Measurements from ENCODE around the gene DMTF1. TPM values are rescaled to one million over a fixed set of nuclear protein-coding genes. Genes with fewer than 3 reads are reported as not detected.
A peak's percentile ranks its signal among the peaks of the same experiment; 100 is the strongest.

The DMTF1 gene
- total RNA-seq, 2 donors from 2014 or later, result 129 to 152 TPM

- no peak overlapping the region for H3K9ac ChIP-seq (ENCODE audit: extremely low read depth, low read length, poor library complexity, severe bottlenecking)
- no peaks in the 10 kb centered on the region for H3K27me3 ChIP-seq (ENCODE audit: control insufficient read depth, insufficient read depth, low read length, poor library complexity, severe bottlenecking)
- Mint-ChIP-seq H3K27me3 (ENCODE audit: insufficient read depth) (no peaks in the 10 kb centered on the region), H3K4me3 (no peak overlapping the region), H3K36me3 (ENCODE audit: low read depth) (no peaks in the 10 kb centered on the region), H3K9me3 (no peaks in the 10 kb centered on the region), H3K4me1 (peaks cover 5% of the 10 kb centered on the region), H3K27ac (no peak overlapping the region)
- H3K4me1 ChIP-seq (ENCODE audit: control insufficient read depth, insufficient read depth, low read length), result peaks cover 3% of the 10 kb centered on the region
- no peaks in the 10 kb centered on the region for H3K9me3 ChIP-seq (ENCODE audit: control insufficient read depth, low read length)
- no peaks in the 10 kb centered on the region for H3K36me3 ChIP-seq (ENCODE audit: control insufficient read depth, insufficient read depth, low read length)
- H3K4me3 ChIP-seq (ENCODE audit: low read length), result no peak overlapping the region
- no peak for TF ChIP-seq CTCF (conservative IDR thresholded peaks at IDR 0.05)
- peak; percentile 53 for DNase-seq
- no peak overlapping the region for H3K27ac ChIP-seq (ENCODE audit: low read depth, low read length)
- WGBS, 2 experiments (ENCODE audit: insufficient coverage in 1 of 2, insufficient read length in 1 of 2), result 94 to 97% methylated on average over 6 to 7 of the region's 7 CpGs
Measured at GRCh38 chr7:87147500-87147899, 4.8 kb upstream of the DMTF1 start.

GRCh38 chr7:87148332-87148955 lies 3.8 kb upstream of the DMTF1 start:
- H3K9me3 Mint-ChIP-seq, result no peaks in the 10 kb centered on the region
- no peak overlapping the region for H3K4me3 ChIP-seq (ENCODE audit: low read length)
- H3K9me3 ChIP-seq (ENCODE audit: control insufficient read depth, low read length), result no peaks in the 10 kb centered on the region
- peaks cover 3% of the 10 kb centered on the region for H3K4me1 ChIP-seq (ENCODE audit: control insufficient read depth, insufficient read depth, low read length)
- no peak overlapping the region for H3K4me3 Mint-ChIP-seq
- H3K36me3 Mint-ChIP-seq (ENCODE audit: low read depth), result no peaks in the 10 kb centered on the region
- no peak for DNase-seq
- H3K27ac ChIP-seq (ENCODE audit: low read depth, low read length), result no peak overlapping the region
- H3K27ac Mint-ChIP-seq, result no peak overlapping the region
- H3K9ac ChIP-seq (ENCODE audit: extremely low read depth, low read length, poor library complexity, severe bottlenecking), result no peak overlapping the region
- 78% methylated on average over 1 of the region's 1 CpG; no CpG with 5 or more reads in 1 of the 2 experiments for WGBS, 2 experiments (ENCODE audit: insufficient coverage in 1 of 2, insufficient read length in 1 of 2)
- no peaks in the 10 kb centered on the region for H3K36me3 ChIP-seq (ENCODE audit: control insufficient read depth, insufficient read depth, low read length)
- H3K4me1 Mint-ChIP-seq, result peaks cover 5% of the 10 kb centered on the region
- TF ChIP-seq CTCF (conservative IDR thresholded peaks at IDR 0.05), result peak; percentile 81
- H3K27me3 Mint-ChIP-seq (ENCODE audit: insufficient read depth), result no peaks in the 10 kb centered on the region
- no peaks in the 10 kb centered on the region for H3K27me3 ChIP-seq (ENCODE audit: control insufficient read depth, insufficient read depth, low read length, poor library complexity, severe bottlenecking)

- H3K27ac Mint-ChIP-seq, result peak overlapping the region; percentile 100
- peaks cover 5% of the 10 kb centered on the region for H3K36me3 Mint-ChIP-seq (ENCODE audit: low read depth)
- Histone ChIP-seq H3K27me3 (ENCODE audit: control insufficient read depth, insufficient read depth, low read length, poor library complexity, severe bottlenecking) (no peaks in the 10 kb centered on the region), H3K4me1 (ENCODE audit: control insufficient read depth, insufficient read depth, low read length) (peaks cover 4% of the 10 kb centered on the region), H3K27ac (ENCODE audit: low read depth, low read length) (peak overlapping the region; percentile 99), H3K36me3 (ENCODE audit: control insufficient read depth, insufficient read depth, low read length) (peaks cover 13% of the 10 kb centered on the region), H3K4me3 (ENCODE audit: low read length) (peak overlapping the region; percentile 98), H3K9ac (ENCODE audit: extremely low read depth, low read length, poor library complexity, severe bottlenecking) (peak overlapping the region; percentile 96), H3K9me3 (ENCODE audit: control insufficient read depth, low read length) (no peaks in the 10 kb centered on the region)
- no peak for DNase-seq
- no peaks in the 10 kb centered on the region for H3K27me3 Mint-ChIP-seq (ENCODE audit: insufficient read depth)
- H3K9me3 Mint-ChIP-seq, result no peaks in the 10 kb centered on the region
- H3K4me1 Mint-ChIP-seq, result peaks cover 18% of the 10 kb centered on the region
- WGBS, 2 experiments (ENCODE audit: insufficient coverage in 1 of 2, insufficient read length in 1 of 2), result 78% methylated on average over 3 to 9 of the region's 9 CpGs
- peak overlapping the region; percentile 92 for H3K4me3 Mint-ChIP-seq
- TF ChIP-seq CTCF (conservative IDR thresholded peaks at IDR 0.05), result no peak
Measured at GRCh38 chr7:87151002-87151728, 1.1 kb upstream of the DMTF1 start.

All from endodermal cell (in vitro differentiated cells).